HL-60 (cell line): Measurements from ENCODE around the gene CMBL.
A peak's percentile ranks its signal among the peaks of the same experiment; 100 is the strongest.

Source experiments
- POLR2AphosphoS5 ChIP-seq: IDR thresholded peaks from 2 replicates; pipeline ENCODE4 v1.6.1; 2012; ENCODE audit warnings: low read depth
- TF ChIP-seq, protein P1 (sequence below): IDR thresholded peaks from one replicate; pipeline ENCODE4 v1.5.1; 2011; ENCODE audit warnings: low read length, control low read depth, inconsistent platforms; ENCODE audit not compliant: insufficient read depth

DNA sequence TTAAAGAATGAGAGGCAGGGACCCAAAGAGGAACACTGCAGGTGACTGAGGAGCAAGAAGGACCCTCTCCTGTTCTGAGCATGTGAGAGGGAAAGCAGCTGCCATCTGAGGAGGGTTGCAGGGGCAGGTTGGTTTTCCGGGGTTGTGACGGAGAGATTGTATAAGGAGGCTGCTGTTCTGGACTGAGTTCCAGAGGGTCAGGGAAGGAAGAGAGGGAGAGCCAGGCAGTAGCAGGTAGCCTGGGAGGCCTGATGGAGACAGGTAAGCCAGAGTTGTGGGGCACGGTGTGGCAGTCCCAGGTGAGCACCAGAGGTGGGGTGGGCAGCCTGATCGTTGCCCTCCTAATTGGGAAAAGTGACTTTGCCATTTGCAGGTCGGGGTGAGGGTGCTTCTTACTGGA, 47.8 kb downstream of the CMBL start:
- peak; percentile 22; the same call in 1 of the 2 replicates for TF ChIP-seq POLR2AphosphoS5
- TF ChIP-seq, protein P1, sequence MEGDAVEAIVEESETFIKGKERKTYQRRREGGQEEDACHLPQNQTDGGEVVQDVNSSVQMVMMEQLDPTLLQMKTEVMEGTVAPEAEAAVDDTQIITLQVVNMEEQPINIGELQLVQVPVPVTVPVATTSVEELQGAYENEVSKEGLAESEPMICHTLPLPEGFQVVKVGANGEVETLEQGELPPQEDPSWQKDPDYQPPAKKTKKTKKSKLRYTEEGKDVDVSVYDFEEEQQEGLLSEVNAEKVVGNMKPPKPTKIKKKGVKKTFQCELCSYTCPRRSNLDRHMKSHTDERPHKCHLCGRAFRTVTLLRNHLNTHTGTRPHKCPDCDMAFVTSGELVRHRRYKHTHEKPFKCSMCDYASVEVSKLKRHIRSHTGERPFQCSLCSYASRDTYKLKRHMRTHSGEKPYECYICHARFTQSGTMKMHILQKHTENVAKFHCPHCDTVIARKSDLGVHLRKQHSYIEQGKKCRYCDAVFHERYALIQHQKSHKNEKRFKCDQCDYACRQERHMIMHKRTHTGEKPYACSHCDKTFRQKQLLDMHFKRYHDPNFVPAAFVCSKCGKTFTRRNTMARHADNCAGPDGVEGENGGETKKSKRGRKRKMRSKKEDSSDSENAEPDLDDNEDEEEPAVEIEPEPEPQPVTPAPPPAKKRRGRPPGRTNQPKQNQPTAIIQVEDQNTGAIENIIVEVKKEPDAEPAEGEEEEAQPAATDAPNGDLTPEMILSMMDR: no peak
